Kidney (tissue), 14 donors: ENCODE measurements around the gene GTF2F1. TPM values are rescaled to one million over a fixed set of nuclear protein-coding genes. Genes with fewer than 3 reads are reported as not detected.

Experiments
- DNase-seq, 5 donors: peaks; one replicate each; pipeline ENCODE4 v3.0.0-alpha.2; 2013 to 2020
- FAIRE-seq: peaks from 2 replicates; lab custom pipeline; 2012; peaks lifted over from hg19 to GRCh38; lab: Jason Lieb, UNC
- H3K27ac ChIP-seq, 2 donors: one replicate each; pipeline ENCODE4 v1.7.0; 2013; ENCODE audit warnings: low read depth in 2 of 2, low read length in 2 of 2, inconsistent platforms in 1 of 2
- H3K27me3 ChIP-seq: one replicate; pipeline ENCODE4 v1.7.1; 2013; ENCODE audit warnings: low read length, inconsistent platforms; ENCODE audit not compliant: control insufficient read depth, insufficient read depth
- H3K36me3 ChIP-seq, 3 donors: one replicate each; pipeline versions ENCODE4 v1.7.0 to v1.7.1; 2013; ENCODE audit warnings: low read length in 3 of 3, control low read depth in 1 of 3, inconsistent platforms in 1 of 3; ENCODE audit not compliant: insufficient read depth in 3 of 3, control insufficient read depth in 2 of 3
- H3K4me1 ChIP-seq, 3 donors: one replicate each; pipeline versions ENCODE4 v1.7.0 to v1.7.1; 2013; ENCODE audit warnings: low read length in 3 of 3, inconsistent platforms in 1 of 3, low read depth in 1 of 3; ENCODE audit not compliant: control insufficient read depth in 2 of 3, insufficient read depth in 2 of 3
- H3K4me3 ChIP-seq, 3 donors: one replicate each; pipeline versions ENCODE4 v1.7.0 to v1.8.1; 2013; ENCODE audit warnings: low read length in 3 of 3, control low read depth in 1 of 3, inconsistent platforms in 1 of 3
- H3K9ac ChIP-seq, 3 donors: one replicate each; pipeline versions ENCODE4 v1.7.0 to v1.7.1; 2013; ENCODE audit warnings: low read length in 3 of 3, control low read depth in 1 of 3, inconsistent platforms in 1 of 3
- H3K9me3 ChIP-seq, 3 donors: one replicate each; pipeline versions ENCODE4 v1.7.0 to v1.7.1; 2013; ENCODE audit warnings: low read length in 3 of 3, control low read depth in 1 of 3, inconsistent platforms in 1 of 3; ENCODE audit not compliant: control insufficient read depth in 2 of 3, insufficient read depth in 1 of 3
- intact Hi-C: fragments of 100-400 bp; cut with DNase I; formaldehyde crosslinking; loops from one replicate; pipeline ENCODE4 v1.11.1; 2022
- polyA plus RNA-seq: library from polyadenylated mRNA; stranded (reverse); fragments of 350-450 nt; fragmentation: Illumina TruSeq; extraction: RNeasy Lipid Tissue Mini Kit (QIAGEN cat#74804); gene quantifications from one replicate; pipeline ENCODE4 v1.2.3, GENCODE V29; 2014; ENCODE audit warnings: low read depth, low replicate concordance; ENCODE audit not compliant: insufficient read depth
- total RNA-seq: library from RNA; stranded (reverse); fragmentation: NEBNext Ultra II Directional; extraction: Animal tissue kit (Norgen Biotek cat#: 25700); gene quantifications from one replicate; pipeline ENCODE4 v1.2.1, GENCODE V29; 2021
- TF ChIP-seq, protein P1 (sequence below): IDR thresholded peaks from 3 replicates; pipeline ENCODE4 v1.5.1; 2012; ENCODE audit warnings: mild to moderate bottlenecking, moderate library complexity, borderline replicate concordance; ENCODE audit not compliant: insufficient read depth; ENCODE audit errors: extremely low read depth
- donor health status: control.
- donor health status: control.
- donor health status: control.
- donor health status: control.
- donor health status: control.
- donor health status: DM: yes; HTN: yes; CAD: no.
- donor health status: Normal renal cell carcinoma (clear cell type).

GTF2F1 gene
- total and polyA plus RNA-seq, 2 donors from 2014 or later, result 44.1 to 61.7 TPM

GRCh38 chr19:6373813-6374108, 19.2 kb downstream of the GTF2F1 start:
- Histone ChIP-seq H3K36me3 (peaks cover 0 to 3% (median 0%) of the 10 kb centered on the region in 3 donors), H3K27me3 (no peaks in the 10 kb centered on the region), H3K27ac (peak overlapping the region; percentile 22 to 41), H3K9ac (no peak overlapping the region), H3K4me3 (peak overlapping the region; percentile 32 to 53 (median 38)), H3K4me1 (peaks cover 0 to 8% (median 0%) of the 10 kb centered on the region in 3 donors), H3K9me3 (no peaks in the 10 kb centered on the region)
- FAIRE-seq (no peak), DNase-seq (no peak)
- TF ChIP-seq, protein P1, sequence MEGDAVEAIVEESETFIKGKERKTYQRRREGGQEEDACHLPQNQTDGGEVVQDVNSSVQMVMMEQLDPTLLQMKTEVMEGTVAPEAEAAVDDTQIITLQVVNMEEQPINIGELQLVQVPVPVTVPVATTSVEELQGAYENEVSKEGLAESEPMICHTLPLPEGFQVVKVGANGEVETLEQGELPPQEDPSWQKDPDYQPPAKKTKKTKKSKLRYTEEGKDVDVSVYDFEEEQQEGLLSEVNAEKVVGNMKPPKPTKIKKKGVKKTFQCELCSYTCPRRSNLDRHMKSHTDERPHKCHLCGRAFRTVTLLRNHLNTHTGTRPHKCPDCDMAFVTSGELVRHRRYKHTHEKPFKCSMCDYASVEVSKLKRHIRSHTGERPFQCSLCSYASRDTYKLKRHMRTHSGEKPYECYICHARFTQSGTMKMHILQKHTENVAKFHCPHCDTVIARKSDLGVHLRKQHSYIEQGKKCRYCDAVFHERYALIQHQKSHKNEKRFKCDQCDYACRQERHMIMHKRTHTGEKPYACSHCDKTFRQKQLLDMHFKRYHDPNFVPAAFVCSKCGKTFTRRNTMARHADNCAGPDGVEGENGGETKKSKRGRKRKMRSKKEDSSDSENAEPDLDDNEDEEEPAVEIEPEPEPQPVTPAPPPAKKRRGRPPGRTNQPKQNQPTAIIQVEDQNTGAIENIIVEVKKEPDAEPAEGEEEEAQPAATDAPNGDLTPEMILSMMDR, result no peak
- intact Hi-C loops, result no loop called here

- Histone ChIP-seq H3K27ac (peak overlapping the region; percentile 99), H3K9ac (peak overlapping the region in 1 of 3 donors; percentile 31), H3K9me3 (no peaks in the 10 kb centered on the region), H3K27me3 (no peaks in the 10 kb centered on the region), H3K36me3 (peaks cover 0 to 3% (median 0%) of the 10 kb centered on the region in 3 donors), H3K4me1 (peaks cover 0 to 6% (median 0%) of the 10 kb centered on the region in 3 donors), H3K4me3 (peak overlapping the region; percentile 64 to 85 (median 68))
- FAIRE-seq (no peak), DNase-seq (peak; percentile 98 to 100 (median 99))
- TF ChIP-seq, protein P1, result no peak
- intact Hi-C loops, result no loop called here
These were observed 19.7 kb downstream of the GTF2F1 start for GRCh38 chr19:6373096-6373812.

DNA sequence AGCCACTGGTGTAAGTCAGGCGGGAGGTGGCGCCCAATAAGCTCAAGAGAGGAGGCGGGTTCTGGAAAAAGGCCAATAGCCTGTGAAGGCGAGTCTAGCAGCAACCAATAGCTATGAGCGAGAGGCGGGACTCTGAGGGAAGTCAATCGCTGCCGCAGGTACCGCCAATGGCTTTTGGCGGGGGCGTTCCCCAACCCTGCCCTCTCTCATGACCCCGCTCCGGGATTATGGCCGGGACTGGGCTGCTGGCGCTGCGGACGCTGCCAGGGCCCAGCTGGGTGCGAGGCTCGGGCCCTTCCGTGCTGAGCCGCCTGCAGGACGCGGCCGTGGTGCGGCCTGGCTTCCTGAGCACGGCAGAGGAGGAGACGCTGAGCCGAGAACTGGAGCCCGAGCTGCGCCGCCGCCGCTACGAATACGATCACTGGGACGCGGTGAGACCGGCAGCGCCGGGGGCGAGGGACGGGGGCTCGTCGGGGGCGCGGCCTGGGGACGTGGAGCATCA, 20.3 kb downstream of the GTF2F1 start, which contains the start of gene ALKBH7:
Gene ALKBH7, plus strand, starts transcription at position 201 of the 502 bp plus-strand sequence. Its CDS starts 27 bp downstream, at position 228.
- H3K4me3 ChIP-seq, result peak within 1 kb of the TSS; percentile 64 to 85 (median 75)
- peak within 1 kb of the TSS; percentile 31 to 78 (median 65) for H3K9ac ChIP-seq
- FAIRE-seq (peak; percentile 99), DNase-seq (peak; percentile 99 to 100 (median 99))
- H3K27ac ChIP-seq, result peak within 1 kb of the TSS; percentile 99
- H3K4me1 ChIP-seq, result peaks cover 0 to 6% (median 0%) of the 10 kb centered on the region in 3 donors
- TF ChIP-seq, protein P1, result no peak
- H3K9me3 ChIP-seq, result no peaks in the 10 kb centered on the region
- peaks cover 0 to 7% (median 0%) of the 10 kb centered on the region in 3 donors for H3K36me3 ChIP-seq
- intact Hi-C loops, result no loop called here
- H3K27me3 ChIP-seq, result no peaks in the 10 kb centered on the region
